ENCODE results near the gene XPO5. TPM values are rescaled to one million over a fixed set of nuclear protein-coding genes. Genes with fewer than 3 reads are reported as not detected.

The XPO5 gene
- total and polyA plus RNA-seq, 9 of the 15 experiments (the other 6 are each of a cell fraction or from before 2014, with no cell fraction given) = 36.0 to 170 (median 99.1) TPM

GRCh38 chr6:43516697-43517504 is 58.9 kb downstream of the XPO5 start, which contains the start of the genes POLR1C and YIPF3 (continued):
- TF ChIP-seq CXXC5 (CRISPR knock-in tag; IDR thresholded peaks at IDR 0.05) (peak; percentile 89), E2F8 (IDR thresholded peaks at IDR 0.05; ENCODE audit: low read depth, partially characterized antibody) (peak; percentile 89), ETV1 (tag; conservative IDR thresholded peaks at IDR 0.05; ENCODE audit: low read depth) (peak; percentile 88), ZBTB43 (CRISPR knock-in tag; IDR thresholded peaks at IDR 0.05) (0 out of 2 replicates have a peak, but pooled peaks have one; percentile 35), ILF3 (IDR thresholded peaks at IDR 0.05; ENCODE audit: borderline replicate concordance) (no peak), SMC3 (conservative IDR thresholded peaks at IDR 0.05; ENCODE audit: insufficient read depth, low read depth, low read length) (0 out of 2 replicates have a peak, but pooled peaks have one; percentile 5), ARHGAP35 (IDR thresholded peaks at IDR 0.05; ENCODE audit: partially characterized antibody) (peak; percentile 94), RREB1 (CRISPR knock-in tag; IDR thresholded peaks at IDR 0.05) (no peak), ZBTB1 (CRISPR knock-in tag; IDR thresholded peaks at IDR 0.05; ENCODE audit: borderline replicate concordance, low read depth) (0 out of 2 replicates have a peak, but pooled peaks have one; percentile 17), SRSF9 (IDR thresholded peaks at IDR 0.05; ENCODE audit: borderline replicate concordance, low read depth, low read length) (no peak), CHD4 (IDR thresholded peaks at IDR 0.05; ENCODE audit: insufficient read depth, insufficient replicate concordance, low read depth, low read length, poor library complexity, severe bottlenecking) (no peak), SP1 (CRISPR knock-in tag; IDR thresholded peaks at IDR 0.05) (peak; percentile 75), NBN (IDR thresholded peaks at IDR 0.05; ENCODE audit: low read depth) (peak; percentile 74), ZFP91 (CRISPR knock-in tag; IDR thresholded peaks at IDR 0.05) (no peak), RFX1 (IDR thresholded peaks at IDR 0.05) (peak; percentile 99)
